HG02678 (cell line): ENCODE results near the gene ADORA1.

ENCODE experiments used
- ATAC-seq: cut with Tn5 transposase; IDR thresholded peaks from one replicate; pipeline ENCODE4 v1.9.1; 2021; ENCODE audit warnings: mild to moderate bottlenecking, moderate library complexity; ENCODE audit not compliant: unreplicated experiment

Gene ADORA1

DNA sequence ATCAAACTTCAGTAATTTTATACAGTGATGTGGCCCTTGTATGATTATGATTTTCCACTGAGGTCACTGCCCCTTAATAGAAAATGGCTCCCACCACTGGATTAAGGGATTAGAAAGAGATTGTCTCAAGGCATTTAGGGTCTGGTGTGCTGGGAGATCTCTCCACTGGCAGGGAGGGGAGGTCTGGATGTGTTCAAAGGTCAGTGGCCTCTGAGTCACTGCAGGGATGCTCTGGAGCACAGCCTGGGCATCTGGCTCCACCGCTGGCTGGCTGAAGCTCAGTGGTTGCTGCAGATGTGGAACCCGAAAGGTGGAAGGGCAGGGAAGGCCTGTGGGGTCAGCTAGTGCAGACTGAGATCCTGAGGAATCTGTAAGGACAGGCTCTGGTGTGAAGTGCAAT lies 77.2 kb downstream of the ADORA1 start:
- no peak for ATAC-seq

DNA sequence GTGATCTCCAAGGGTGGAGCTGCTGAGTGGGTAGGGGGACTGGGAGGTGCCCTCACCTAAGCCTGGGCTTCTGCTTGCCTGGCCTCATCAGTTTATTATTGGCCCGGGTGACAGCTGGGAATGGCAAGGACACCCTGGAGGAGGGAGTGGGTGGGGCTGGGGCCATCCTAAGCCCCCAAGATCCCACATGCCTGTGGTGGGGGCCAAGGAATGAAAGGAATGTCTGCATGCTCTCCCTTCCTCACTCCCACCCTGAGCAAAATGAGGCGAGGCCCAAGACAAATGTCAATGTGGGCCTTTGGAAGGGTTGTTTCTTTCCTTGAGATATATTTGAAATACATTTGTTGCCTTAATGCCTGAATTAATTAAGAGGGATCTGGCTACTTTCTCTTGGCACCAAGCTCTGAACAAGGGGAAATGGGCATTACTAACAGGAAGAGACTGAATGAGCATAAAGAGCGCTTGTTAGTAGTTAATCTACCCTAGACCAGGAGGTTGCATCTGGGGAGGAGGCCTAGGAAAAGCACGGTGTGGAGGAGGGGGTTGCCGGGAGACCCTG lies 78.7 kb downstream of the ADORA1 start:
- ATAC-seq: no peak

DNA sequence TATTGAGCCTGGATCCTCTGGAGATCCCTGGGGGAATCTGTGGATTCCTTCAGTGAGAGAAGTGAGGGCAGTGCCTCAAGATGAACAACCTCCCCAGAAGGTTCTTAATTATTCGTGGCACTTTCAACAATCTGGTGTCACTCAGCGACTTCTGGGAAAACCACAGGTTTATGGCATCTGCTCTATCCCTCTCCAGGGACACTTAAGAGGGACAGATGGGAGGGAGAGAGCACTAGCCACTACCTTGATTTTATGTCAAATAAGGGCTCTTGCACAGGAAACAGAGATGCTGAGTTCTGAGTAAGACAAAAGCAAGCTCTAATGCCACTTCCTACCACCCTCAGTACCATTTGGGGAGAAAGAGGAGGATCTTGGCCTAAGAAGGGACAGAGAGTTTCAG lies 80.2 kb downstream of the ADORA1 start:
- ATAC-seq: no peak

DNA sequence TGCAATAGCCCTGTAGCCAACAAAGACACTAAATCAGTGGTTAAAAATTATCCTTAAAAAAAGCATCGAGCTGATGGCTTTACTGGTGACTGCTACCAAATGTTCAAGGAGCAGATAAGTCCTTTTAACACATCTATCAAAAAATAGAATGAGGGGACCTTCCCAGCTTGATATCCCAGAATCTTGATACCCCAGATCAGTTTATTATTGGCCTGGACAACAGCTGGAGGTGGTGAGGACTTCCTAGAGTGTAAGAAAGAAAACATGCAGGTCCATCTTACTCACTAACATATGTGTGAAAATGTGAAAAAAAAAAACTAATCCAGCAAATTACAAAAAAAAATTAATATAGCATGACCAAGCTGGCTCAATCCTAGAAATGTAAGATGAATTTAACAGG lies 80.7 kb downstream of the ADORA1 start:
- ATAC-seq: no peak

DNA sequence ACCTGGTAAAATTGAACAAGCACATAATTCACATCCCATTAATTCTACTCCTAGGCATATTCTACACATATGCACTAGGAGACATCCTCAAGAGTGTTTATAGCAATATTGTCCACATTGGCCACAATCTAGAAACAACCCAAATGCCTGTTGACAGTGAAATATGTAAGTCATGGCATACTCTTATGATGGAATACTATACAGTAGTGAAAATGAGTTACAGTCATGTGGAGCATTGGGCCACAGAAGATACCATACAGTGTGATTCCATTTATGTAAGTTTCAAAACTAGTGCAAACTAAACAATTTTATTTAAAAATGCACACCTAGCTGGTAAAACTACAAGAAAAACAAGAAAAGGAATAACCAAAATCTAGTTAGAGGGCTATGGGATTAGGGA lies 82.8 kb downstream of the ADORA1 start:
- ATAC-seq: no peak

DNA sequence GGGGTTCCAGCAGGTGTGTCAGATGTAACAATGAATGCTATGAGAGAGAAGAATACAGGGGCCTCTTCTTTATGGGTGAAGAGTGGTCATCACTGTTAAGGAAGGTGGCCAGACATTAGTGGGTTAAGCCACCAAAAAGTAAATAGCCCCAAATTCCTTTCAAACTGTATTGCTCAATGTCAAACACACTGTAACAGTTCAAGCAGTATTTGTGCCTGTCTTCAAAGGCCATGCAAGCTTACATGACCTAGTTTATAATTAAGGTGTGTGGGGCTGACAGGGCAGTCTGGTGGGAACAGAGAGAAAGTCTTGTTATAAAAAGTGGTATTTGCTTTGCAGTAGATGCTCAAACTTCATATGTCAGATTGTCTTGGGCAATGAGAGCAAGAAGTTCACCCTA lies 83.5 kb downstream of the ADORA1 start:
- no peak for ATAC-seq

DNA sequence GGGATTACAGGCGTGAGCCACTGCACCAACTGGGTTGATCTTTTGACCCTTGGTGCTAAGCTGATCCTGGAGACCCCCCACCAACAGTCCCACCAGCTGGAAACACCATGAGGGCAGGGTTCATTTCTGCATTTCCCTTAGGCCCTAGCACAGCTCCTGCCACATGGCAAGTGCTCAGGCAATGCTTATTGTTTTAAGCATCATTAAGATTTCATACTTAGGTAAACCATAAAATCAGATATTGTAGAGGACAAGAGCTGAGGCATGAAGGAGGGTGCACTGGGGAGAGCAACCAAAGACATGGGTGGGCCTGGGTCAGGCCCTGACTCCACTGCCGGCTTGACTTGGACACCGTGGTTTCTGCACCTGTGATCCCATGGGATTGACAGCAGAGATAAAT lies 84.3 kb downstream of the ADORA1 start:
- no peak for ATAC-seq

DNA sequence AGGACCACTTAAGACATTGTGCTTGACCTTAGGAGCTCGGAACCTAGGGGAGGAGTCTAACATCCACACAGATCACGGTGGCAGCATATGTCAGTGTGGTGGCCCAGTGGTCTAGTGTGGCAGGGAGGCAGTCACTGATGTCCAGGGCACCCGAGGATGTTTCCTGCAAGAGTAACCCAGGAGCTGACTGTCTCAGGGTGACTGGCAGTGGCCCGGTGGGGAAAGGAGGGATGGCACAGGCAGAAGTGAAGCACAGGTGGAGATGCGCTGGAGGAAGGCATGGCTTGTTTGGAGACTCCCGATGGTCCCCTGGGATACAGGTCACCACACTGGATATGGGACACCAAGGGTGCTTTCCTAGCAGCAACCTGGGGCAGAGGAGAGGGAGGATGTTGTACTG lies 85.6 kb downstream of the ADORA1 start:
- ATAC-seq: no peak

DNA sequence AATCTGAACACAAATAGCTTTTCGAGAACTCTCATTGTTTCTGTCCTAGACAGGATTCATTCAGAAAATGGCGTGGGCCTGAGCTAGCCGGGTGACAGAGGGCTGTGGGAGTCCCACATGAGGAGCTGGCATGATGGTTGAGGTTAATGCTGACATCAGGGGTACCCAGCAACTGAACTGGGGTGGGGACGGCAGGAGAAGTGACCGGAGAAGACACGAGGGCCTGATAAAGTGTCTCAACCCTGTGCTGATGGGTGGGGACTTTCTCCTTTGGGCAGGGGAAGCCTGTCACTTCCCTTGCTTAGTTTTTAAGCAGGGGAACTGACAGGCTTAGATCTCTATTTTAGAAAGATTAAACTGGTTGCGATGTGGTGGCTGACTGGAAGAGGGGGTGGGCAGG lies 87.3 kb downstream of the ADORA1 start:
- ATAC-seq: no peak

DNA sequence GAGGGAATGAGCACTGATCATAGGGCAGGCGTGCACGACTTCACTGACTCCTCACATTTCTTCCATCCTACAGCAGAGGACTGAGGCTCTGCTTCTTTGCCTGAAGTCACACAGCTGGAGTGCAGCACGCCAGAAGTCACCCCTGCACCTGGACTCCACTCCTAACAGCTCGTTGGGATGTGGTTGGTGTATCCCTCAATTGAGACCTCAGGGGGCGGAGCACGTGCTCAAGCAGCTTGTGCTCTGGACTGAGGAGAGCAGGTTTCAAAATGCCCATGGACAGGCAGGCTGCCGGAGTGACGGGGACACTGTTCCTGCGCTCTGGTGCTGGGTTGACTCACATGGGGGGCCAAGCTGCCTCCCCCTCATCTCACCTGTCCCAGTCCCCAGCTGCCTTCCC lies 88.0 kb downstream of the ADORA1 start:
- ATAC-seq: no peak

DNA sequence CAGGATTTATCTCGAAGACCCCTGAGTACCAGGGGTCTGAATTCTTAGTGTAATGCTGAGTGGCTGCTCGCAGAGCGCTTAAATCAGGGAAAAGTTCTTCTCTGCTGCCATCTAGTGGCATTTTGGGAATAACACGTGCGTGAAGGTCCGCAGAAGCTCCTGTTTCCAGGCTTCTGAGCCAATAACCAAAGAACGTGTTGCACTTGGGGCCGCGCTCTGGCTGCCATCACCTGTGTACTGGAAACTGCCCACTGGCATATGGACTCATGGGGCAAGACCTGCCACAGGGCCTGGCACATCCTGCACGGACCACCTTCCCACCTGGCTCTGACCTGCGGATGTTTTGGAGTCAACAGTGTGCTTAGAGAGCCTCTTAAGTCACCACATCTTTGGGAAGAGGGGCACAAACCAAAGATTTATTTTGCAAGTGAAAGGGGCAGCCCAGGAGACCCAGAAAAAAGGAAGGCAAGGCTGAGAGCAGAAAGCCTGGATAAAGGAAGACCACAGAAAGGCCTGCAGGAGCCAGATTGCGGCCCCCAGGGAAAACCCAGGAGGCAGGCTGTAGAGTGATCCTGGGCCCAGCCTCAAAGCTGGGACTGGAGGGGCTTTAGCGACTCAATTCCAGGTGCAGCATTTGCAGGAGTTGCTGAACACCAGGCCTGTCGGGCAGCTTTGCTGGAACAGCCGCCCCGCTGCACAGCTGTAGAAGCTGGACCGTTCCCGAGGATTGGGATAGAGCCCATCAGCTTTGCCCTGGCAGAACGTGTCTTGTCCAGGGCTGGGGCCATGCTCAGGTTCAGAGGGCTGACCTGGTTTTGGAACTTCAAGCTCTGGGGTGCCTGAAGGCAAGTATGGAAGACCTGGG lies 89.0 kb downstream of the ADORA1 start:
- ATAC-seq: no peak
